Ishikawa (cell line): ENCODE measurements around the gene TCFL5.

Experiments used
- CEBPB ChIP-seq: IDR thresholded peaks from 2 replicates; pipeline ENCODE4 v1.6.1; 2012
- CREB1 ChIP-seq: IDR thresholded peaks from 2 replicates; pipeline ENCODE4 v1.6.1; 2012; ENCODE audit warnings: low read depth
- EGR1 ChIP-seq: IDR thresholded peaks from 2 replicates; pipeline ENCODE4 v1.6.1; 2012
- EP300 ChIP-seq: IDR thresholded peaks from 2 replicates; pipeline ENCODE4 v1.6.1; 2012; ENCODE audit warnings: borderline replicate concordance
- FOXM1 ChIP-seq: IDR thresholded peaks from 2 replicates; pipeline ENCODE4 v1.6.1; 2012; ENCODE audit warnings: low read depth, borderline replicate concordance
- MAX ChIP-seq: IDR thresholded peaks from 2 replicates; pipeline ENCODE4 v1.6.1; 2012
- NFIC ChIP-seq: IDR thresholded peaks from 2 replicates; pipeline ENCODE4 v1.6.1; 2012
- RAD21 ChIP-seq: IDR thresholded peaks from 2 replicates; pipeline ENCODE4 v1.6.1; 2012; ENCODE audit warnings: low read depth
- REST ChIP-seq: IDR thresholded peaks from 2 replicates; pipeline ENCODE4 v1.6.1; 2012; ENCODE audit warnings: low read depth, mild to moderate bottlenecking
- TAF1 ChIP-seq: IDR thresholded peaks from 2 replicates; pipeline ENCODE4 v1.6.1; 2012; ENCODE audit warnings: low read depth, mild to moderate bottlenecking
- TCF12 ChIP-seq: IDR thresholded peaks from 2 replicates; pipeline ENCODE4 v1.6.1; 2012; ENCODE audit warnings: low read depth
- TEAD4 ChIP-seq: IDR thresholded peaks from 2 replicates; pipeline ENCODE4 v1.6.1; 2012
- USF1 ChIP-seq: IDR thresholded peaks from 2 replicates; pipeline ENCODE4 v1.6.1; 2012
- YY1 ChIP-seq: IDR thresholded peaks from 2 replicates; pipeline ENCODE4 v1.6.1; 2012; ENCODE audit warnings: low read depth
- ZBTB7A ChIP-seq: IDR thresholded peaks from 2 replicates; pipeline ENCODE4 v1.6.1; 2012; ENCODE audit warnings: low read depth

The TCFL5 gene

GRCh38 chr20:62905536-62906117 is 44.0 kb upstream of the TCFL5 start:
- TF ChIP-seq TEAD4 (no peak), EP300 (no peak), CEBPB (no peak), EGR1 (no peak), TCF12 (no peak), USF1 (no peak), MAX (no peak)

GRCh38 chr20:62902926-62903615 is 41.4 kb upstream of the TCFL5 start:
- no peak for TF ChIP-seq USF1
- TF ChIP-seq RAD21, result no peak
- TF ChIP-seq EP300, result no peak
- no peak for TF ChIP-seq ZBTB7A
- no peak for TF ChIP-seq CEBPB
- TF ChIP-seq FOXM1, result no peak
- TF ChIP-seq TAF1, result no peak
- TF ChIP-seq TEAD4, result no peak
- no peak for TF ChIP-seq TCF12
- TF ChIP-seq CREB1, result no peak
- no peak for TF ChIP-seq EGR1
- no peak for TF ChIP-seq REST
- no peak for TF ChIP-seq YY1
- no peak for TF ChIP-seq NFIC
- no peak for TF ChIP-seq MAX

GRCh38 chr20:62901891-62902290 is 40.3 kb upstream of the TCFL5 start:
- TF ChIP-seq MAX (no peak), RAD21 (no peak), FOXM1 (no peak), ZBTB7A (no peak), NFIC (no peak), USF1 (no peak), CEBPB (no peak), TAF1 (no peak), REST (no peak), EP300 (no peak), EGR1 (no peak), CREB1 (no peak), TCF12 (no peak), YY1 (no peak), TEAD4 (no peak)

- TF ChIP-seq CREB1, result no peak
- TF ChIP-seq NFIC, result no peak
- TF ChIP-seq YY1, result no peak
- TF ChIP-seq USF1, result no peak
- TF ChIP-seq TAF1, result no peak
- TF ChIP-seq RAD21, result no peak
- no peak for TF ChIP-seq CEBPB
- no peak for TF ChIP-seq REST
- TF ChIP-seq TEAD4, result no peak
- TF ChIP-seq TCF12, result no peak
- no peak for TF ChIP-seq EGR1
- TF ChIP-seq MAX, result no peak
Measured at GRCh38 chr20:62900692-62901584, 39.3 kb upstream of the TCFL5 start.
